Measurements from ENCODE around the gene RNU6-9.

GRCh38 chr19:867855-868457 is 25.3 kb upstream of the RNU6-9 start:
- TF ChIP-seq CTCF (IDR thresholded peaks at IDR 0.05), result no peak
- no peak for TF ChIP-seq POLR2A (IDR thresholded peaks at IDR 0.05)
